Panc1 (cell line): ENCODE measurements around the gene SPDEF.

Source experiments
- CTCF ChIP-seq: fragments of 450-650 bp; IDR thresholded peaks from 2 replicates; pipeline ENCODE4 v1.5.1; 2017; ENCODE audit warnings: mild to moderate bottlenecking
- POLR2AphosphoS5 ChIP-seq: IDR thresholded peaks from 2 replicates; pipeline ENCODE4 v1.6.1; 2012; ENCODE audit warnings: mild to moderate bottlenecking, low read depth, low read length, moderate library complexity
- TCF7L2 ChIP-seq: IDR thresholded peaks from 2 replicates; pipeline ENCODE4 v1.6.1; 2011; ENCODE audit warnings: mild to moderate bottlenecking, low read depth, low read length, inconsistent platforms

GRCh38 chr6:34569361-34569973, 13.3 kb upstream of the SPDEF start:
- TF ChIP-seq POLR2AphosphoS5 = no peak
- no peak for TF ChIP-seq TCF7L2
- TF ChIP-seq CTCF = no peak
